GM23338 (cell line): ENCODE measurements around the gene TMEM53. TPM values are rescaled to one million over a fixed set of nuclear protein-coding genes. Genes with fewer than 3 reads are reported as not detected.
"Not testable (repeated sequence)": the region's sequence is repeated elsewhere in the genome, so short reads cannot be mapped to it uniquely, and the experiment has no call there.

ENCODE experiments used
- ATAC-seq: fragments of 200-7000 bp; cut with Tn5 transposase; 3 replicates; pipeline ENCODE4 v1.9.1; 2020
- DNase-seq: peaks from one replicate; pipeline ENCODE4 v3.0.0-alpha.2; 2015; ENCODE audit warnings: low spot score
- H2AFZ ChIP-seq: fragments of 200-600 bp; sonication (generic); 2 replicates; pipeline ENCODE4 v1.8.0; 2016; ENCODE audit warnings: antibody characterized with exemption, mild to moderate bottlenecking, moderate library complexity
- H3F3A ChIP-seq: fragments of 200-600 bp; sonication (generic); replicated peaks from 2 replicates; pipeline ENCODE4 v1.8.0; 2017; ENCODE audit warnings: antibody characterized with exemption, mixed run types, low read depth
- H3K27ac ChIP-seq: fragments of 200-600 bp; sonication (generic); 2 replicates; pipeline ENCODE4 v1.6.1; 2016; ENCODE audit warnings: low read depth
- H3K27me3 ChIP-seq: fragments of 200-600 bp; sonication (generic); 2 replicates; pipeline ENCODE4 v1.8.0; 2016; ENCODE audit warnings: mild to moderate bottlenecking, mixed run types, moderate library complexity; ENCODE audit not compliant: insufficient read depth
- H3K36me3 ChIP-seq: fragments of 200-600 bp; sonication (generic); 2 replicates; pipeline ENCODE4 v1.8.0; 2016; ENCODE audit warnings: mild to moderate bottlenecking; ENCODE audit not compliant: insufficient read depth
- H3K4me1 ChIP-seq: fragments of 200-600 bp; sonication (generic); 2 replicates; pipeline ENCODE4 v1.8.0; 2016; ENCODE audit warnings: mild to moderate bottlenecking, moderate library complexity; ENCODE audit not compliant: insufficient read depth
- H3K4me2 ChIP-seq: fragments of 200-600 bp; sonication (generic); 2 replicates; pipeline ENCODE4 v1.7.1; 2017; ENCODE audit warnings: mixed run types
- H3K4me3 ChIP-seq: fragments of 200-600 bp; sonication (generic); 2 replicates; pipeline ENCODE4 v1.6.1; 2016; ENCODE audit warnings: mixed run types
- H3K79me2 ChIP-seq: fragments of 200-600 bp; sonication (generic); replicated peaks from 2 replicates; pipeline ENCODE4 v1.8.0; 2017; ENCODE audit warnings: mild to moderate bottlenecking; ENCODE audit not compliant: insufficient read depth
- H3K9me2 ChIP-seq: fragments of 200-600 bp; sonication (generic); 2 replicates; pipeline ENCODE4 v1.8.0; 2017; ENCODE audit not compliant: insufficient read depth
- H4K20me1 ChIP-seq: fragments of 200-600 bp; sonication (generic); replicated peaks from 2 replicates; pipeline ENCODE4 v1.8.0; 2017; ENCODE audit warnings: mild to moderate bottlenecking; ENCODE audit not compliant: insufficient read depth
- H3K27ac Mint-ChIP-seq: 2 replicates; pipeline ENCODE4 v1.8.0; 2020; ENCODE audit warnings: inconsistent platforms, mild to moderate bottlenecking, moderate library complexity, mixed read lengths
- H3K27me3 Mint-ChIP-seq: 3 replicates; pipeline ENCODE4 v1.8.0; 2022; ENCODE audit warnings: low read depth, mild to moderate bottlenecking, moderate library complexity, mixed read lengths, inconsistent platforms; ENCODE audit not compliant: insufficient read depth, poor library complexity
- H3K36me3 Mint-ChIP-seq: 3 replicates; pipeline ENCODE4 v1.8.0; 2021; ENCODE audit warnings: low read depth, mild to moderate bottlenecking, inconsistent platforms, moderate library complexity, mixed read lengths
- H3K4me1 Mint-ChIP-seq: 3 replicates; pipeline ENCODE4 v1.8.0; 2020; ENCODE audit warnings: mild to moderate bottlenecking, inconsistent platforms, mixed read lengths
- H3K4me3 Mint-ChIP-seq: 3 replicates; pipeline ENCODE4 v1.8.0; 2021; ENCODE audit warnings: moderate library complexity, mild to moderate bottlenecking, inconsistent platforms, mixed read lengths
- H3K9me3 Mint-ChIP-seq: 3 replicates; pipeline ENCODE4 v1.8.0; 2020; ENCODE audit warnings: moderate library complexity, mild to moderate bottlenecking, inconsistent platforms, mixed read lengths
- CREB1 ChIP-seq: fragments of 250-450 bp; sonication (Bioruptor Pico); IDR thresholded peaks from 2 replicates; pipeline ENCODE4 v1.5.0; 2020; ENCODE audit warnings: low read depth, mild to moderate bottlenecking, moderate library complexity
- ETS1 ChIP-seq: IDR thresholded peaks from 2 replicates; pipeline ENCODE4 v1.6.1; 2016; ENCODE audit warnings: antibody characterized with exemption
- EZH2 ChIP-seq: fragments of 200-600 bp; sonication (generic); IDR thresholded peaks from one replicate; pipeline ENCODE4 v1.8.0; 2017; ENCODE audit warnings: antibody characterized with exemption, mild to moderate bottlenecking, low read depth; ENCODE audit not compliant: unreplicated experiment
- EZH2phosphoT487 ChIP-seq: fragments of 200-600 bp; sonication (generic); IDR thresholded peaks from one replicate; pipeline ENCODE4 v1.8.1; 2018; ENCODE audit warnings: antibody characterized with exemption; ENCODE audit not compliant: unreplicated experiment
- STAT1 ChIP-seq: IDR thresholded peaks from one replicate; pipeline ENCODE4 v1.6.1; 2016; ENCODE audit warnings: antibody characterized with exemption; ENCODE audit not compliant: unreplicated experiment
- ZNF114 ChIP-seq: fragments of 250-450 bp; sonication (Bioruptor Pico); IDR thresholded peaks from 2 replicates; pipeline ENCODE4 v1.5.0; 2020; ENCODE audit warnings: mild to moderate bottlenecking, moderate library complexity
- polyA plus RNA-seq: library from polyadenylated mRNA; unstranded; fragments of >200 nt; fragmentation: Nextera tagmentation; extraction: Ambion mirVana; gene quantifications from 2 replicates; pipeline ENCODE4 v1.2.1, GENCODE V29; 2016
- total RNA-seq: library from RNA; depleted of rRNA; stranded (reverse); fragments of >200 nt; shearing (Covaris generic); gene quantifications from 2 replicates; pipeline ENCODE4 v1.2.3, GENCODE V29; 2014

Gene TMEM53
- total and polyA plus RNA-seq, 2 experiments from 2014 or later, result 15.4 to 20.8 TPM

- H3K36me3 Mint-ChIP-seq, result no peaks in the 10 kb centered on the region
- peaks cover 6% of the 10 kb centered on the region; the same call in 2 of the 3 replicates for H3K4me1 Mint-ChIP-seq
- H3K4me2 ChIP-seq, result no peak overlapping the region
- H2AFZ ChIP-seq, result no peak overlapping the region
- H3K36me3 ChIP-seq, result no peaks in the 10 kb centered on the region
- H3K27me3 Mint-ChIP-seq, result peaks cover 7% of the 10 kb centered on the region
- DNase-seq, result no peak
- H3K4me3 Mint-ChIP-seq, result no peak overlapping the region
- H3K4me3 ChIP-seq, result no peak overlapping the region
- H3K27ac ChIP-seq, result no peak overlapping the region
- no peaks in the 10 kb centered on the region for H3K27me3 ChIP-seq
- ATAC-seq, result no peak
- H3K4me1 ChIP-seq, result no peaks in the 10 kb centered on the region
- H3F3A ChIP-seq, result no peaks in the 10 kb centered on the region; the same call in 1 of the 2 replicates
- H4K20me1 ChIP-seq, result no peaks in the 10 kb centered on the region
- H3K9me3 Mint-ChIP-seq, result no peaks in the 10 kb centered on the region
- no peaks in the 10 kb centered on the region for H3K79me2 ChIP-seq
- no peak overlapping the region for H3K27ac Mint-ChIP-seq
- no peaks in the 10 kb centered on the region for H3K9me2 ChIP-seq
- TF ChIP-seq STAT1, result no peak
- no peak for TF ChIP-seq ETS1
- TF ChIP-seq CREB1 (CRISPR knock-in tag), result no peak
- TF ChIP-seq EZH2phosphoT487, result no peak
- no peak for TF ChIP-seq ZNF114 (CRISPR knock-in tag)
- TF ChIP-seq EZH2, result no peak
Measured at GRCh38 chr1:44700573-44700972, 26.3 kb upstream of the TMEM53 start.

GRCh38 chr1:44699375-44699774 is 25.1 kb upstream of the TMEM53 start:
- H3K4me1 Mint-ChIP-seq, H2AFZ ChIP-seq, H3K4me3 Mint-ChIP-seq, H3K27ac Mint-ChIP-seq, H3K9me2 ChIP-seq, H3K4me3 ChIP-seq, DNase-seq, H3K9me3 Mint-ChIP-seq, H3K27me3 ChIP-seq, H3K27ac ChIP-seq, H3K79me2 ChIP-seq, H3K4me2 ChIP-seq, H3F3A ChIP-seq, H3K27me3 Mint-ChIP-seq, H3K36me3 Mint-ChIP-seq, H3K4me1 ChIP-seq, H4K20me1 ChIP-seq, ATAC-seq, H3K36me3 ChIP-seq: not testable (repeated sequence)

GRCh38 chr1:44698138-44698537 is 23.9 kb upstream of the TMEM53 start:
- no peaks in the 10 kb centered on the region for H3K27me3 ChIP-seq
- Mint-ChIP-seq H3K27me3 (peaks cover 7% of the 10 kb centered on the region), H3K9me3 (no peaks in the 10 kb centered on the region), H3K4me1 (peaks cover 6% of the 10 kb centered on the region; the same call in 2 of the 3 replicates), H3K27ac (no peak overlapping the region), H3K4me3 (no peak overlapping the region), H3K36me3 (no peaks in the 10 kb centered on the region)
- no peaks in the 10 kb centered on the region for H3F3A ChIP-seq
- H3K79me2 ChIP-seq, result no peaks in the 10 kb centered on the region
- H4K20me1 ChIP-seq, result no peaks in the 10 kb centered on the region
- no peaks in the 10 kb centered on the region for H3K4me1 ChIP-seq
- ATAC-seq (no peak), DNase-seq (no peak)
- H3K9me2 ChIP-seq, result no peaks in the 10 kb centered on the region
- H3K4me2 ChIP-seq, result no peak overlapping the region
- H2AFZ ChIP-seq, result no peak overlapping the region
- H3K27ac ChIP-seq, result no peak overlapping the region
- no peaks in the 10 kb centered on the region for H3K36me3 ChIP-seq
- no peak for TF ChIP-seq ZNF114 (CRISPR knock-in tag)
- no peak overlapping the region for H3K4me3 ChIP-seq
